Mucosa of descending colon (tissue), 3 donors: ENCODE data around the gene MESP1. TPM values are rescaled to one million over a fixed set of nuclear protein-coding genes. Genes with fewer than 3 reads are reported as not detected.
A peak's percentile ranks its signal among the peaks of the same experiment; 100 is the strongest.

ENCODE experiments used
- ATAC-seq: fragments of 200-7000 bp; cut with Tn5 transposase; one replicate; pipeline ENCODE4 v1.9.1; 2020; ENCODE audit warnings: mild to moderate bottlenecking, moderate library complexity
- DNase-seq, 3 donors: peaks; one replicate each; pipeline ENCODE4 v3.0.0-alpha.2; 2020
- H3K36me3 ChIP-seq: fragments of 200-600 bp; one replicate; pipeline ENCODE4 v1.8.0; 2021; ENCODE audit warnings: low read depth, mild to moderate bottlenecking
- H3K4me1 ChIP-seq: fragments of 200-600 bp; one replicate; pipeline ENCODE4 v1.8.0; 2021; ENCODE audit warnings: low read depth, mild to moderate bottlenecking
- H3K4me3 ChIP-seq: fragments of 200-600 bp; one replicate; pipeline ENCODE4 v1.8.0; 2021; ENCODE audit warnings: mild to moderate bottlenecking
- H3K9me3 ChIP-seq: fragments of 200-600 bp; one replicate; pipeline ENCODE4 v1.8.0; 2021; ENCODE audit warnings: mild to moderate bottlenecking
- intact Hi-C, 2 donors: fragments of 100-400 bp; cut with DNase I in 1 of 2; cut with micrococcal nuclease in 1 of 2; formaldehyde crosslinking; loops; one replicate each; pipeline versions ENCODE4 v1.11.0 to v1.11.1; 2022; cut with DNase I, micrococcal nuclease
- total RNA-seq, 3 donors: library from RNA; stranded (reverse); fragmentation: NEBNext Ultra II Directional in 2 of 3; extraction: Animal tissue kit (Norgen Biotek cat#: 25700) in 2 of 3; gene quantifications; one replicate each; pipeline versions ENCODE4 v1.2.1 to v1.2.4, GENCODE V29; 2021 to 2023
- TF ChIP-seq, protein P1 (sequence below): fragments of 200-600 bp; IDR thresholded peaks from one replicate; pipeline ENCODE4 v1.8.0; 2022; ENCODE audit warnings: antibody characterized with exemption, mild to moderate bottlenecking
- donor health status: DM: no; HTN: no; CAD: no; lungs with moderate emphysema.
- donor health status: DM: no; HTN: no; CAD: no.
- donor health status: DM: no; HTN: yes; CAD: no.

Gene MESP1
- total RNA-seq, 3 donors from 2014 or later = 4.6 to 10.2 (median 8.5) TPM

DNA sequence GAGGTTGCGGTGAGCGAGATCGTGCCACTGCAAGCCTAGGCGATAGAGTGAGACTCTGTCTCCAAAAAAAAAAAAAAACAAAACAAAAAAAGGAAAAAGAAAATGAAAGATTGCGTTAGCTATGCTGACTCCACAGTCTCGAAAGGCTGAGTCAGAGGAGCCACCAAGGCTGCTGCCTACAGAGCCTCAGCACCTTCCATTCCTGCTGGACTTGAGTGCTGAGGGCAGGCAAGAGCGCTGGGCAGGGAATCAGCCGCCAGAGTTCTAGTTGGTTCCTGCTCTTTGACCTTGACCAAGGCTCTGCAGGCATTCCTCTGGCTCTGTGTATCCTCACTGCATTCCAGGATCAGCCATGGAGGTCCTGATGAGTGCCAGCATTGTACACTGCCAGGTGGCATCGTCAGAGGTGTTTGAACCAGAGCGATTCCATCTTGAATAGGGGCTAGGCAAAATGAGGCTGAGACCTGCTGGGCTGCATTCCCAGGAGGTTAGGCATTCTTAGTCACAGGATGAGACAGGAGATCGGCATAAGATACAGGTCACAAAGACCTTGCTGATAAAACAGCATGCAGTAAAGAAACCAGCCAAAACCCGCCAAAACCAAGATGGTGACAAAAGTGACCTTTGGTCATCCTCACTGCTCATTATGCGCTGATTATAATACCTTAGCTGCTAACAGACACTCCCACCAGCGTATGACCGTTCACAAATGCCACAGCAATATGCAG lies 31.0 kb upstream of the MESP1 start:
- Histone ChIP-seq H3K4me1 (peaks cover 39% of the 10 kb centered on the region), H3K4me3 (no peak overlapping the region), H3K9me3 (no peaks in the 10 kb centered on the region), H3K36me3 (no peaks in the 10 kb centered on the region)
- ATAC-seq = no peak
- peak in 2 of 3 donors; percentile 23 to 33 for DNase-seq
- TF ChIP-seq, protein P1, sequence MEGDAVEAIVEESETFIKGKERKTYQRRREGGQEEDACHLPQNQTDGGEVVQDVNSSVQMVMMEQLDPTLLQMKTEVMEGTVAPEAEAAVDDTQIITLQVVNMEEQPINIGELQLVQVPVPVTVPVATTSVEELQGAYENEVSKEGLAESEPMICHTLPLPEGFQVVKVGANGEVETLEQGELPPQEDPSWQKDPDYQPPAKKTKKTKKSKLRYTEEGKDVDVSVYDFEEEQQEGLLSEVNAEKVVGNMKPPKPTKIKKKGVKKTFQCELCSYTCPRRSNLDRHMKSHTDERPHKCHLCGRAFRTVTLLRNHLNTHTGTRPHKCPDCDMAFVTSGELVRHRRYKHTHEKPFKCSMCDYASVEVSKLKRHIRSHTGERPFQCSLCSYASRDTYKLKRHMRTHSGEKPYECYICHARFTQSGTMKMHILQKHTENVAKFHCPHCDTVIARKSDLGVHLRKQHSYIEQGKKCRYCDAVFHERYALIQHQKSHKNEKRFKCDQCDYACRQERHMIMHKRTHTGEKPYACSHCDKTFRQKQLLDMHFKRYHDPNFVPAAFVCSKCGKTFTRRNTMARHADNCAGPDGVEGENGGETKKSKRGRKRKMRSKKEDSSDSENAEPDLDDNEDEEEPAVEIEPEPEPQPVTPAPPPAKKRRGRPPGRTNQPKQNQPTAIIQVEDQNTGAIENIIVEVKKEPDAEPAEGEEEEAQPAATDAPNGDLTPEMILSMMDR = no peak
- intact Hi-C loops = loop anchor here in 1 of 2 donors (10.0 kb wide), 1 partner anchor 73 kb away; no protein-coding TSS in a partner anchor

DNA sequence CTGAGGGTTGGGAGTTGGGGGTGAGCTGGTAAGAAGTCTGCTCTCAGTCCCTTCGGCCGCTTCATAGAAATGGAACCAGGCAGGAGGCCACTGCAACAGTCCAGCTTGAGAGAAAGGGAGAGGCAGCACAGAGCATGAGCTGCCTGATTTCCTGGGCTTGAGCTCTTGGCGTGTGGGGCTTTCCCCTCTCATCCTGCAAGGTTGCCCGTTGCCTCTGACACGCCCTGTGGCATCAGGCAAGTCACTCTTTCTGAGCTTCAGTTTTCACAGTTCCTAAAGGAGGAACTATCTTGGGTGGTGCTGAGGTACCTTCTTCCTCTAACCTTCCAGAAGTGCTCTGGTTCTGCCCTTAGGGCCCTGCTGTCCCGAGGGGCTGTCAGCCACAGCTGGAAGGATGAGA lies 30.0 kb upstream of the MESP1 start:
- peaks cover 45% of the 10 kb centered on the region for H3K4me1 ChIP-seq
- H3K36me3 ChIP-seq = no peaks in the 10 kb centered on the region
- TF ChIP-seq, protein P1 = no peak
- DNase-seq (peak; percentile 67 to 80 (median 77)), ATAC-seq (peak; percentile 52)
- H3K9me3 ChIP-seq = no peaks in the 10 kb centered on the region
- intact Hi-C loops = loop anchor here in 1 of 2 donors (10.0 kb wide), 1 partner anchor 74 kb away; no protein-coding TSS in a partner anchor
- H3K4me3 ChIP-seq = no peak overlapping the region

DNA sequence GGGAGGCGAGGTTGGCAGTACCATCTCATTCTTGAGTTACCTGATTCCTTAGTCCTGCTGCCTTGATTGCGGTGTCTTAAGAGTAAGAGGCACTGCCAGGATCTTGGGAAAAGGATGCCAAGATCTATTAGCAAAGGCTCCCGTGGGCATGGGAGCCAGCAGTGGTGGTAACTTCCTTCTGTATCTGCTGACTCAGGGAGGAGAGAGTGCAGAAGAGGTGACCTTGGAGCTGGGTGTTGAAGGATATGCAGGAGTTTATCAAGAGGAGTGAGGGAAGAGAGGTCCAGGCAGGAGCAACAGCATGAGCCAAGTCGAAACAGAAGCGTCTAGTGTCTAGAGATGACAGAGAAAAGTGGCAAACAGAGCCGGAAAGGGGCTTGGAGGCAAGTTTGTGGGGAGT lies 29.6 kb upstream of the MESP1 start:
- Histone ChIP-seq H3K4me1 (peaks cover 49% of the 10 kb centered on the region), H3K9me3 (no peaks in the 10 kb centered on the region), H3K4me3 (no peak overlapping the region), H3K36me3 (no peaks in the 10 kb centered on the region)
- DNase-seq (peak; percentile 25 to 45 (median 42)), ATAC-seq (peak; percentile 9)
- intact Hi-C loops = loop anchor here in 1 of 2 donors (10.0 kb wide), 1 partner anchor 74 kb away; no protein-coding TSS in a partner anchor
- TF ChIP-seq, protein P1 = no peak

DNA sequence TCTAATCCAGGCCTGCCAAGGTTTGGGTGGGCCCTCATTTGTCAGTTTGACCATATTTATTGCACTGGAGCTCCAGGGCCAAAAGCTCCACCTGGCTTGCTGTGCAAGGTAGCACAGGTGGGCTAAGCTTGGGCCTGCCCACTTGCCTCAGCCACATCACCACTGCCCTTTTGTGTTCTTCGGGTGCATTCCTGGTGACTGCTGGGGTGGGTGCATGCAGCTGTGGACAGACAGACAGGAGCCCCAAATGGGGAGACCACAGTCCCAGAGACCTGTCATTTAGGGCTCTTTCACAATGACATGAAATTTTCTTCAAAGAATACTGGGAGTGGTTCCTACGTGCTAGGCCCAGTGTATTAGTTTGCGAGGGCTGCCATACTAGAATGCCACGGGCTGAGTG lies 27.8 kb upstream of the MESP1 start:
- H3K4me1 ChIP-seq = peaks cover 36% of the 10 kb centered on the region
- no peak overlapping the region for H3K4me3 ChIP-seq
- DNase-seq = peak in 2 of 3 donors; percentile 33 to 35
- intact Hi-C loops = no loop called here
- no peaks in the 10 kb centered on the region for H3K36me3 ChIP-seq
- no peaks in the 10 kb centered on the region for H3K9me3 ChIP-seq
- TF ChIP-seq, protein P1 = no peak
- no peak for ATAC-seq

DNA sequence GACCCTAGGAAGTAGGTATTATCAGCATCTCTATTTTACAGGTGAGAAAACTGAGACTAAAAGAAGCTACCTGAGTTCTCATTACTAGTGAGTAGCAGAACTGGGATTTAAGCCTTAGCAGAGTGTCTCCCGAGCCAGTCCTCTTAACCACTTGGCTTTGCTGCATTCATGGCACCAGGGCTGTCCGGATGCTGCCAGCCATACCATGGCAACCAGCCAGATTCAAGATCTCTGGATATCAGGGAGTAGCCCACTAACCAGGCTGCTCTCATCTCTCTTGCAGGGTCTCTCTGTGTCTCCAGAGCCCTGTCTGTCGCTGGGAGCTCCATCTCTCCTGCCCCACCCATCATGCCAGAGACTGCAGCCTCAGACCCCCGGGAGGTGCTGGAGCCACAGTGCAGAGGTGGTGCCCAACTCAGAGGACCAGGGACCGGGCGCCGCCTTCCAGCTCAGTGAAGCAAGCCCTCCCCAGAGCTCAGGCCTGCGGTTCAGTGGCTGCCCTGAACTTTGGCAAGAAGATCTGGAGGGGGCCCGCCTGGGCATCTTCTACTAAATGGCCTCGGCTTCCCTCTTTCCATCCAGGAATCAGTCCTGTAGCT lies 26.8 kb upstream of the MESP1 start:
- ATAC-seq = no peak
- TF ChIP-seq, protein P1 = no peak
- peaks cover 32% of the 10 kb centered on the region for H3K4me1 ChIP-seq

More for the DNA sequence above, 26.8 kb upstream of the MESP1 start:
- intact Hi-C loops = no loop called here
- peak in 2 of 3 donors; percentile 33 to 51 for DNase-seq
- Histone ChIP-seq H3K9me3 (no peaks in the 10 kb centered on the region), H3K4me3 (no peak overlapping the region), H3K36me3 (no peaks in the 10 kb centered on the region)
